B cell (primary cell): Measurements from ENCODE around the gene PRRG4.

Experiments used
- CTCF ChIP-seq: fragments of 200-600 bp; IDR thresholded peaks from one replicate; pipeline ENCODE4 v1.8.0; 2022; ENCODE audit warnings: antibody characterized with exemption, mild to moderate bottlenecking
- EZH2 ChIP-seq: IDR thresholded peaks from 2 replicates; pipeline ENCODE4 v1.6.1; 2012; ENCODE audit warnings: borderline replicate concordance, low read depth, mild to moderate bottlenecking, moderate library complexity, low read length; ENCODE audit not compliant: insufficient read depth, poor library complexity, severe bottlenecking

- TF ChIP-seq EZH2 (no peak), CTCF (no peak)
Observed at GRCh38 chr11:32785262-32785661, 44.5 kb upstream of the PRRG4 start.
